NCI-H2227 treated with DMSO at 0.1 percent for 48 hours (cell line): ENCODE data around the gene DNAAF5.
"Not testable (repeated sequence)": the region's sequence is repeated elsewhere in the genome, so short reads cannot be mapped to it uniquely, and the experiment has no call there.

Experiments used
- DNase-seq: peaks from one replicate; lab custom pipeline; 2025; lab: John Stamatoyannopoulos, UW

Gene DNAAF5

GRCh38 chr7:782718-783449 is 56.4 kb downstream of the DNAAF5 start:
- no peak for DNase-seq

- no peak for DNase-seq
Measured at GRCh38 chr7:783556-784490, 57.3 kb downstream of the DNAAF5 start.

GRCh38 chr7:784971-785370 is 58.5 kb downstream of the DNAAF5 start:
- DNase-seq: no peak

GRCh38 chr7:785416-785815 is 58.9 kb downstream of the DNAAF5 start:
- DNase-seq: no peak

- no peak for DNase-seq
Measured at GRCh38 chr7:786472-787255, 60.2 kb downstream of the DNAAF5 start.

- DNase-seq: no peak
Measured at GRCh38 chr7:787332-788240, 61.1 kb downstream of the DNAAF5 start.

- no peak for DNase-seq
Measured at GRCh38 chr7:791519-791918, 65.0 kb downstream of the DNAAF5 start.

GRCh38 chr7:794207-794606 is 67.7 kb downstream of the DNAAF5 start:
- DNase-seq: no peak

- no peak for DNase-seq
Measured at GRCh38 chr7:794671-795329, 68.3 kb downstream of the DNAAF5 start.

- not testable (repeated sequence) for DNase-seq
Measured at GRCh38 chr7:796434-797169, 70.1 kb downstream of the DNAAF5 start.

- DNase-seq: no peak
Measured at GRCh38 chr7:798921-799470, 72.5 kb downstream of the DNAAF5 start.

GRCh38 chr7:800692-801091 is 74.2 kb downstream of the DNAAF5 start:
- DNase-seq: no peak

GRCh38 chr7:801351-801750 is 74.9 kb downstream of the DNAAF5 start:
- not testable (repeated sequence) for DNase-seq

GRCh38 chr7:801940-802381 is 75.5 kb downstream of the DNAAF5 start:
- DNase-seq: no peak

- DNase-seq: no peak
Measured at GRCh38 chr7:802500-803242, 76.2 kb downstream of the DNAAF5 start.

- DNase-seq: no peak
Measured at GRCh38 chr7:803243-803635, 76.7 kb downstream of the DNAAF5 start.

- not testable (repeated sequence) for DNase-seq
Measured at GRCh38 chr7:803796-804195, 77.3 kb downstream of the DNAAF5 start.

GRCh38 chr7:805261-805660 is 78.8 kb downstream of the DNAAF5 start:
- DNase-seq: no peak
